B cell (primary cell): Measurements from ENCODE around the gene ETS1. TPM values are rescaled to one million over a fixed set of nuclear protein-coding genes. Genes with fewer than 3 reads are reported as not detected.
A peak's percentile ranks its signal among the peaks of the same experiment; 100 is the strongest.

ENCODE experiments used
- ATAC-seq: fragments of 200-7000 bp; cut with Tn5 transposase; one replicate; pipeline ENCODE4 v1.10.0; 2021; ENCODE audit warnings: low read depth, mild to moderate bottlenecking, moderate number of reproducible peaks, moderate library complexity
- CTCF ChIA-PET: fragments of 350-600 bp; sonication (Branson Sonifier 250); formaldehyde crosslinking; loops from one replicate; lab custom pipeline; 2021; ENCODE audit warnings: antibody characterized with exemption, inconsistent platforms; lab: Charles Lee
- POLR2A ChIA-PET: fragments of 350-600 bp; sonication (Branson Sonifier 250); formaldehyde crosslinking; loops from one replicate; lab custom pipeline; 2021; ENCODE audit warnings: antibody characterized with exemption; lab: Charles Lee
- DNase-seq: peaks from one replicate; pipeline ENCODE4 v3.0.0; 2013
- H2AFZ ChIP-seq: 2 replicates; pipeline ENCODE4 v1.6.1; 2012; ENCODE audit warnings: mild to moderate bottlenecking, low read depth, low read length; ENCODE audit not compliant: insufficient read depth, poor library complexity, severe bottlenecking
- H3K27ac ChIP-seq, 2 donors: 1 replicate in 1 of 2; 2 replicates in 1 of 2; pipeline ENCODE4 v1.5.1; 2012 to 2013; ENCODE audit warnings: low read length in 2 of 2, mild to moderate bottlenecking in 2 of 2, moderate library complexity in 1 of 2
- H3K27me3 ChIP-seq, 4 experiments: fragments of 200-600 bp in 1 of 4; sonication (generic) in 1 of 4; replicated peaks in 1 of 4; 1 replicate in 2 of 4; 2 replicates in 2 of 4; pipeline versions ENCODE4 v1.6.1 to v1.7.0; 2013 to 2016; ENCODE audit warnings: low read length in 3 of 4, mild to moderate bottlenecking in 2 of 4, mixed read lengths in 1 of 4, moderate library complexity in 1 of 4; ENCODE audit not compliant: insufficient read depth in 4 of 4, control insufficient read depth in 3 of 4; ENCODE audit errors: control extremely low read depth in 1 of 4
- H3K36me3 ChIP-seq, 2 experiments: replicated peaks in 1 of 2; 1 replicate in 1 of 2; 2 replicates in 1 of 2; pipeline versions ENCODE4 v1.6.1 to v1.7.1; 2013; ENCODE audit warnings: low read length in 1 of 2; ENCODE audit not compliant: insufficient read depth in 2 of 2, control insufficient read depth in 1 of 2; ENCODE audit errors: control extremely low read depth in 1 of 2, extremely low read depth in 1 of 2
- H3K4me1 ChIP-seq, 2 donors: fragments of 200-600 bp in 1 of 2; sonication (generic) in 1 of 2; 1 replicate in 1 of 2; 2 replicates in 1 of 2; pipeline versions ENCODE4 v1.5.1 to v1.6.1; 2013 to 2017; ENCODE audit warnings: low read length in 2 of 2; ENCODE audit not compliant: control insufficient read depth in 2 of 2, insufficient read depth in 2 of 2
- H3K4me2 ChIP-seq: replicated peaks from 2 replicates; pipeline ENCODE3; 2012; ENCODE audit warnings: mild to moderate bottlenecking, low read depth, low read length; ENCODE audit not compliant: poor library complexity, severe bottlenecking
- H3K4me3 ChIP-seq, 5 experiments: fragments of 200-600 bp in 1 of 5; sonication (generic) in 1 of 5; 1 replicate in 3 of 5; 2 replicates in 2 of 5; pipeline versions ENCODE4 v1.5.1 to v1.7.0; 2011 to 2016; ENCODE audit warnings: low read length in 4 of 5, mild to moderate bottlenecking in 4 of 5, low read depth in 2 of 5, control low read depth in 1 of 5, moderate library complexity in 1 of 5; ENCODE audit not compliant: insufficient read depth in 1 of 5; ENCODE audit errors: control extremely low read depth in 1 of 5, extremely low read depth in 1 of 5
- H3K79me2 ChIP-seq: fragments of 200-600 bp; sonication (generic); one replicate; pipeline ENCODE4 v1.6.0; 2016; ENCODE audit warnings: low read length; ENCODE audit not compliant: control insufficient read depth, insufficient read depth
- H3K9ac ChIP-seq: fragments of 200-600 bp; sonication (generic); 2 replicates; pipeline ENCODE4 v1.6.1; 2017; ENCODE audit warnings: mild to moderate bottlenecking, low read length, moderate library complexity
- H3K9me3 ChIP-seq, 3 donors: one replicate each; pipeline versions ENCODE4 v1.6.1 to v1.7.1; 2013; ENCODE audit warnings: low read length in 2 of 3; ENCODE audit not compliant: control insufficient read depth in 2 of 3, insufficient read depth in 1 of 3; ENCODE audit errors: control extremely low read depth in 1 of 3
- H4K20me1 ChIP-seq: 2 replicates; pipeline ENCODE4 v1.6.0; 2012; ENCODE audit warnings: mild to moderate bottlenecking, low read length; ENCODE audit not compliant: insufficient read depth, control insufficient read depth, poor library complexity, severe bottlenecking
- H3K27ac Mint-ChIP-seq: one replicate; pipeline ENCODE4 v1.8.0; 2021; ENCODE audit warnings: mixed read lengths
- H3K27me3 Mint-ChIP-seq: one replicate; pipeline ENCODE4 v1.8.0; 2021; ENCODE audit warnings: mixed read lengths
- H3K4me1 Mint-ChIP-seq: one replicate; pipeline ENCODE4 v1.8.0; 2021; ENCODE audit warnings: mixed read lengths
- H3K4me3 Mint-ChIP-seq: one replicate; pipeline ENCODE4 v1.8.0; 2021; ENCODE audit warnings: mixed read lengths
- H3K9me3 Mint-ChIP-seq: one replicate; pipeline ENCODE4 v1.8.0; 2022; ENCODE audit warnings: mixed read lengths; ENCODE audit not compliant: insufficient read depth
- CTCF ChIP-seq: fragments of 200-600 bp; IDR thresholded peaks from one replicate; pipeline ENCODE4 v1.8.0; 2022; ENCODE audit warnings: antibody characterized with exemption, mild to moderate bottlenecking
- EZH2 ChIP-seq: IDR thresholded peaks from 2 replicates; pipeline ENCODE4 v1.6.1; 2012; ENCODE audit warnings: borderline replicate concordance, low read depth, mild to moderate bottlenecking, moderate library complexity, low read length; ENCODE audit not compliant: insufficient read depth, poor library complexity, severe bottlenecking
- WGBS: methylation state at CpG from one replicate; pipeline ENCODE4 v1.1.5; 2013; ENCODE audit warnings: missing lambda C conversion rate; ENCODE audit not compliant: insufficient coverage; 5-methylcytosine and 5-hydroxymethylcytosine counted together
- intact Hi-C: fragments of 100-400 bp; cut with micrococcal nuclease; formaldehyde crosslinking; loops from one replicate; pipeline ENCODE4 v1.10.0; 2022
- polyA plus RNA-seq: library from polyadenylated mRNA; depleted of rRNA; stranded (reverse); fragments of >200 nt; gene quantifications from 2 replicates; pipeline ENCODE4 v1.2.3, GENCODE V29; 2012
- total RNA-seq, 2 donors: library from RNA; stranded (reverse); fragments of 120-200 nt in 1 of 2; gene quantifications; 1 replicate in 1 of 2; 2 replicates in 1 of 2; pipeline versions ENCODE4 v1.2.3 to v1.2.4, GENCODE V29; 2013 to 2022

The ETS1 gene
- total and polyA plus RNA-seq, 2 donors (not counting 1 experiment from before 2014, with no cell fraction given): 115 to 271 TPM

DNA sequence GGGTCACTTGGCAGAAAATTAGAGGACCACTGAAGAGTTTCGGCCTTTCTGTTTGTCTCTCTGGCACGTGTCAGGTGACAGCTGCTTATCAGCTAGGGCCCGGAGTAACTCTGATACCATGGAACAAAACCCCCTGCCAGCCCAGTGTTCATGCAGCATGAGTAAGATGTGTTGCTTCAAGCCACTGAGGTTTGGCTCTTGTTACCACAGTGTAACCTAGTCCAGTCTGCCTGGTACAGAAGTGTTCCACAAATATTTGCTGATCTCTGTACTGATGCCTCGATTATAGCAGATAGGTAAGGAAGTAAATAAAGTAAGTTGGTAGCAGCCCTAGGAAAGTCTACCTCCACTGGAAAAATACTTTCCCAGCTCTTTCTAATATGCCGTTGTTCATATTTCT is 20.5 kb upstream of the ETS1 start:
- Mint-ChIP-seq H3K9me3 (no peaks in the 10 kb centered on the region), H3K4me1 (peaks cover 90% of the 10 kb centered on the region), H3K27me3 (no peaks in the 10 kb centered on the region), H3K27ac (peak overlapping the region; percentile 96), H3K4me3 (peak overlapping the region; percentile 11)
- TF ChIP-seq CTCF (no peak), EZH2 (no peak)
- H3K4me1 ChIP-seq: peaks cover 80 to 87% of the 10 kb centered on the region in 2 donors
- peak overlapping the region; percentile 93 to 95 for H3K27ac ChIP-seq
- H4K20me1 ChIP-seq: no peaks in the 10 kb centered on the region
- H3K79me2 ChIP-seq: peaks cover 7% of the 10 kb centered on the region
- no peak overlapping the region for H3K4me3 ChIP-seq
- no peaks in the 10 kb centered on the region for H3K36me3 ChIP-seq
- CTCF ChIA-PET: interaction anchor here (1.3 to 17.0 kb wide), 7 partner anchors 9 to 436 kb away, joined by 4 to 625 read pairs (median 8); no protein-coding TSS in a partner anchor
- WGBS: 73% methylated on average over 4 of the region's 5 CpGs
- H3K9ac ChIP-seq: no peak overlapping the region
- peak overlapping the region; percentile 54 for H3K4me2 ChIP-seq
- no peaks in the 10 kb centered on the region for H3K27me3 ChIP-seq
- H2AFZ ChIP-seq: peak overlapping the region; percentile 34
- POLR2A ChIA-PET: interaction anchor here (13.8 kb wide), 1 partner anchor 17 kb away, joined by 305 read pairs; no protein-coding TSS in a partner anchor
- DNase-seq: no peak
- H3K9me3 ChIP-seq: no peaks in the 10 kb centered on the region
- intact Hi-C loops: no loop called here
- ATAC-seq: no peak

DNA sequence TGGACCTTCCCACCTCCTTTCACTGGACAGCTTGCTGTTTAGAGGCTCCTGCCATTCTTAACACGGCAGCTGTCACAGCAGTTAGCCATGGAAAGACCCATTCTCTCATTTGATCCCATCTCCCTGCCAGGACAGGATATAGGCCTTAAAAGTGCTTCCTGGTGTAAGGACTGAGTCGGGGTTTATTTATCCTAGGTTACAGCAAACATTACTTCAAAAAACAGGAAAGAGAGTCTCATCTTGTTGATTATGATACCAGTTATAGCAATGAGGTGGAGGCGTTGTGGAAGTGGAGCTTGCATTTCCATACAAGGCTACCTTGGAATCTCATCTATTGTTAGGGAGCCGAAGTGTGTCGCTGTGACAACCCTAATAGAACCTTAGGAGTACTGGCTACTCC is 17.4 kb upstream of the ETS1 start:
- TF ChIP-seq EZH2: no peak
- no peak for TF ChIP-seq CTCF
- H3K27ac Mint-ChIP-seq: peak overlapping the region; percentile 72
- no peaks in the 10 kb centered on the region for H3K36me3 ChIP-seq
- peaks cover 14% of the 10 kb centered on the region for H3K79me2 ChIP-seq
- H3K27me3 ChIP-seq: no peaks in the 10 kb centered on the region
- H2AFZ ChIP-seq: peak overlapping the region; percentile 49
- peak overlapping the region; percentile 24 for H3K4me2 ChIP-seq
- WGBS: 100% methylated on average over 2 of the region's 5 CpGs
- peaks cover 55 to 59% of the 10 kb centered on the region in 2 donors for H3K4me1 ChIP-seq
- ChIA-PET POLR2A (interaction anchor here (0.6 to 13.8 kb wide), 4 partner anchors 9 to 52 kb away, joined by 3 to 305 read pairs (median 4); no protein-coding TSS in a partner anchor), CTCF (interaction anchor here (0.9 to 17.0 kb wide), 33 partner anchors 9 to 443 kb away, joined by 3 to 625 read pairs (median 5); no protein-coding TSS in a partner anchor)
- H3K4me3 Mint-ChIP-seq: peak overlapping the region; percentile 10
- no peak for DNase-seq
- H3K9ac ChIP-seq: no peak overlapping the region
- H3K27me3 Mint-ChIP-seq: no peaks in the 10 kb centered on the region
- H4K20me1 ChIP-seq: no peaks in the 10 kb centered on the region
- H3K9me3 Mint-ChIP-seq: no peaks in the 10 kb centered on the region
- H3K27ac ChIP-seq: no peak overlapping the region
- no peak for ATAC-seq
- peaks cover 72% of the 10 kb centered on the region for H3K4me1 Mint-ChIP-seq
- intact Hi-C loops: loop anchor here (1.0 kb wide), 2 partner anchors 26 to 153 kb away; no protein-coding TSS in a partner anchor
- H3K4me3 ChIP-seq: no peak overlapping the region
- H3K9me3 ChIP-seq: no peaks in the 10 kb centered on the region
